HCT116 (cell line): Measurements from ENCODE around the gene SPDEF.

Experiments used
- CBX3 ChIP-seq: IDR thresholded peaks from 2 replicates; pipeline ENCODE4 v1.6.1; 2012; ENCODE audit warnings: low read depth
- EZH2phosphoT487 ChIP-seq: fragments of 200-600 bp; IDR thresholded peaks from 2 replicates; pipeline ENCODE4 v1.6.1; 2018; ENCODE audit warnings: antibody characterized with exemption, borderline replicate concordance
- POLR2A ChIP-seq: IDR thresholded peaks from 2 replicates; pipeline ENCODE4 v1.7.0; 2011; ENCODE audit warnings: borderline replicate concordance; ENCODE audit not compliant: insufficient read depth, insufficient read length; ENCODE audit errors: extremely low read depth
- POLR2AphosphoS5 ChIP-seq: IDR thresholded peaks from 2 replicates; pipeline ENCODE4 v1.6.1; 2011; ENCODE audit warnings: mild to moderate bottlenecking, low read depth, low read length, moderate library complexity
- RAD21 ChIP-seq: IDR thresholded peaks from 2 replicates; pipeline ENCODE4 v1.6.1; 2012; ENCODE audit warnings: low read depth, mild to moderate bottlenecking
- TF ChIP-seq, protein P1 (sequence below), 3 experiments: fragments of 200-600 bp in 1 of 3; sonication (generic) in 1 of 3; IDR thresholded peaks in 2 of 3; conservative IDR thresholded peaks in 1 of 3; 2 replicates each; pipeline ENCODE4 v1.5.1; 2012 to 2017; ENCODE audit warnings: low read depth in 2 of 3, low read length in 2 of 3, antibody characterized with exemption in 1 of 3, borderline replicate concordance in 1 of 3, control low read depth in 1 of 3, mild to moderate bottlenecking in 1 of 3, mixed read lengths in 1 of 3, mixed run types in 1 of 3, moderate library complexity in 1 of 3; ENCODE audit not compliant: insufficient read depth in 1 of 3

GRCh38 chr6:34521463-34522285 lies 34.5 kb downstream of the SPDEF start:
- TF ChIP-seq, protein P1, sequence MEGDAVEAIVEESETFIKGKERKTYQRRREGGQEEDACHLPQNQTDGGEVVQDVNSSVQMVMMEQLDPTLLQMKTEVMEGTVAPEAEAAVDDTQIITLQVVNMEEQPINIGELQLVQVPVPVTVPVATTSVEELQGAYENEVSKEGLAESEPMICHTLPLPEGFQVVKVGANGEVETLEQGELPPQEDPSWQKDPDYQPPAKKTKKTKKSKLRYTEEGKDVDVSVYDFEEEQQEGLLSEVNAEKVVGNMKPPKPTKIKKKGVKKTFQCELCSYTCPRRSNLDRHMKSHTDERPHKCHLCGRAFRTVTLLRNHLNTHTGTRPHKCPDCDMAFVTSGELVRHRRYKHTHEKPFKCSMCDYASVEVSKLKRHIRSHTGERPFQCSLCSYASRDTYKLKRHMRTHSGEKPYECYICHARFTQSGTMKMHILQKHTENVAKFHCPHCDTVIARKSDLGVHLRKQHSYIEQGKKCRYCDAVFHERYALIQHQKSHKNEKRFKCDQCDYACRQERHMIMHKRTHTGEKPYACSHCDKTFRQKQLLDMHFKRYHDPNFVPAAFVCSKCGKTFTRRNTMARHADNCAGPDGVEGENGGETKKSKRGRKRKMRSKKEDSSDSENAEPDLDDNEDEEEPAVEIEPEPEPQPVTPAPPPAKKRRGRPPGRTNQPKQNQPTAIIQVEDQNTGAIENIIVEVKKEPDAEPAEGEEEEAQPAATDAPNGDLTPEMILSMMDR (IDR thresholded peaks at IDR 0.05 in 2 of 3, conservative IDR thresholded peaks at IDR 0.05 in 1 of 3; ENCODE audit: borderline replicate concordance in 1 of 3, insufficient read depth in 1 of 3, low read depth in 2 of 3, low read length in 2 of 3) = no peak
- no peak for TF ChIP-seq POLR2A
- TF ChIP-seq POLR2AphosphoS5 = no peak
- no peak for TF ChIP-seq EZH2phosphoT487
- no peak for TF ChIP-seq CBX3
- no peak for TF ChIP-seq RAD21
